GM18861 (cell line): Measurements from ENCODE around the gene MYRIP.

ENCODE experiments used
- ATAC-seq: cut with Tn5 transposase; IDR thresholded peaks from one replicate; pipeline ENCODE4 v1.9.1; 2021; ENCODE audit not compliant: unreplicated experiment

Gene MYRIP

DNA sequence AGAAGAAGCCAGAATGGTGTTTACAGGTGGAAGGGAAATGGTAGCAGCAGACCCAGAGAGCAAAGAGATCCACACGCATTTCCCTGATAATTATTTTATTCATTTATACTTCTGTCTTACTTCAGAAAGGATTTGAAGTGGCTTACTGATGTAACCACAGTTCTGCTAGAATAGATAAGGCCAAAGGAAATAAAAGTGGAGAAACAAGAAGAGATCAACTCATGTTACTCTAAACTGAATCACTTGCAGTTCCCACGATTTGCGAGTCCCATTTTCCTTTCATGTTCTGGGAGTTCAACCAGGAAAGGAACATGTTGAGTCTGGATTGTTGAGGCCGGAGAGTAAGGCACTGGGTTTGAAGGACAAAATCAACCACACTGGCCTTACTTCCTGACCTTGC is 151.8 kb downstream of the MYRIP start:
- no peak for ATAC-seq

- ATAC-seq: no peak
These were observed 153.2 kb downstream of the MYRIP start for GRCh38 chr3:39962581-39962980.

GRCh38 chr3:39965461-39965860 is 156.1 kb downstream of the MYRIP start:
- no peak for ATAC-seq

- no peak for ATAC-seq
These were observed 156.6 kb downstream of the MYRIP start for GRCh38 chr3:39965997-39966396.

GRCh38 chr3:39970982-39971381 is 161.6 kb downstream of the MYRIP start:
- ATAC-seq: no peak

- no peak for ATAC-seq
These were observed 162.2 kb downstream of the MYRIP start for GRCh38 chr3:39971559-39972031.

GRCh38 chr3:39972508-39972907 is 163.1 kb downstream of the MYRIP start:
- no peak for ATAC-seq

- no peak for ATAC-seq
These were observed 167.8 kb downstream of the MYRIP start for GRCh38 chr3:39977058-39977794.

DNA sequence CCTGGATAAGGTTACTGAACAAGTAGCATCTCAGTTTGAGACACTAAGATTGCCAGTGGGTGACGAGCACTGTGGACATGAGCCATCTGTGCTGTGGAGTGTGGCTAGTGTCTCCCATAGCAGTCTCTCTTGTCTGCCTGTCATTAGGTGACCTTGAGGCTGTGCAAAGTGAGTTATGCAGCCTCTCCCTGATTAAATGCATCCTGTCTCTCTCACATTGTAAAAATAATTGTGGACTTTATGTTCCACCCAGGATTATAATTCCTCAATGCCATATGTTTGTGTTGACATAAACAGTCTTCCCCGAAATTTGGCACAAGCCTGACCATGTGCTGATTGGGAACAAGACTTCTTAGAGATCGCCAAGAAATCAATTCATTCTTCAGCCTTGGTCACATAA is 168.9 kb downstream of the MYRIP start:
- no peak for ATAC-seq

DNA sequence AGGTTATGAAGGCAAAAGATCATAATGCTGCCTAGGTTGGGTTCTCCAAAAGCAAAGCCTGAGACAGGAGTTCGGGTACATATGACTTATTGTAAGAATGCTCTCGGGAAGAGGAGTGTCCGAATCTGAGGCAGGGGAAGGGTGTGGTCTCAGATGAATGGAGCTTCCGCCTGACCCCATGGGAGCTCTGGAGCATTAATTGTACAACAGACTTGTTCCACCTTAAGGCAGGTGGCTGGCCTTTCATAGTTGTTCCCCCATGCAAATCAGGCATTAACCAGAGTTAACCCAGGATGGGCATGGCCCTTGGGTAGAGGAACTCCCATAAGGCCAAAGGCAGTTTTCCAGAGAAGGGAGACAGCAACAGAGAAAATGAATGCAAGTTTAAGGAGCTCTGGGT is 170.6 kb downstream of the MYRIP start:
- no peak for ATAC-seq

GRCh38 chr3:39980781-39981180 is 171.4 kb downstream of the MYRIP start:
- no peak for ATAC-seq

GRCh38 chr3:39981547-39982184 is 172.3 kb downstream of the MYRIP start:
- ATAC-seq: no peak

- no peak for ATAC-seq
These were observed 173.4 kb downstream of the MYRIP start for GRCh38 chr3:39982665-39983357.

DNA sequence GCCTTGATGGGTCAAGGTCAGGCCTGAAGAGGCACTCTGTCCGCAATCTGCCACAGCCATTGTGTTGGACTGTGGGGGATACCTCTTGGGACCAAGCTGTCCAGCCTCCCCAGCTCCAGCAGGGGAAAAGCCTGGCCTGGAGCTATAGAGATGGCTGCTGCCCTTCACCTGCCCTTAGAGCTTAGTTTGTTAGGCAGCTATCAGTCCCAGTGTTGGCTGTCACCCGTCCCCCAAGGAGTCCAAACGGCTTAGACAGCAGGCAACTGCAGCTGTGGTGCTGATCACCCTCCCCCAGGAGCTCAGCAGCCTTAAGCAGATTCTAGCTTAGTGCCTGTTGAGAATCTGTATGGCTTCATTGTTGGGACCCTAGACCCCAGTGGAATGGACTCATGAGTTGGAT is 180.3 kb downstream of the MYRIP start:
- ATAC-seq: no peak

GRCh38 chr3:39990532-39990931 is 181.1 kb downstream of the MYRIP start:
- no peak for ATAC-seq

GRCh38 chr3:40008796-40009195 is 199.4 kb downstream of the MYRIP start:
- no peak for ATAC-seq

- ATAC-seq: no peak
These were observed 200.6 kb downstream of the MYRIP start for GRCh38 chr3:40009991-40010390.

DNA sequence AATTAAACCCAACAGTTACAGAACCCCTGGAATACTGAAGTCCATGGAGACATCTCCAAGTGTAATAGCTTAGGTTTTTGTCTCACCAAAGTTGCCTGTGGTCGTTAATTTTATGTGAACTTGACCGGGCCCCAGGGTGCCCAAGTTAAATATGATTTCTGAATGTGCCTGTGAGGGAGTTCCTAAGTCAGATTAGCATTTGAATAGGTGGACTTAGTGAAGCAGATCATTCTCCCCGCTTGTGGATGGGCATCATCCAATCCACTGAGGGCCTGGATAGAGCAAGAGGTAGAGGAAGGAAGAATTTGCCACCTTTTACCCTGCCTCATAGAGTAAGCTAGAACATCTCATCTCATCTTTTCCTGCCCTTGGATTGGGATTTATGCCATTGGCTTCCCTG is 203.0 kb downstream of the MYRIP start:
- no peak for ATAC-seq

DNA sequence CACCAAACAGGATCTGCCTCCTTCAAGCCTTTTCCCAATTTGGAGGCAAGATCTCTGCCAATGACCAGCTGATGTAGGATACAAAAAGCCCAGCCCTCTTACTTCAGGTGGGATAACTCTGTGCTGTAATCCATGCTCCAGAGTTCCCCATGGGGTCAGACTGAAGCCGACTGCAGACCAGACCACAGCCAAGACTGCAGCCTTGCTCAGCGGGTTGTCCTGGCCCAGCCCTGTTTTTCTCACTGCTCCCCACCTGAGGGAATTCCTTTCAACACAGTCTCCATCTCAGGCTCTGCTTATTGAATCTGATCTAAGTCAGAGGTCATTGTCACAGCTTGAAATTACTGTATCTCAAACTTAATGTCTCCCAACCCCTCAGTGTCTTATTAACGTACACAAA is 207.0 kb downstream of the MYRIP start:
- no peak for ATAC-seq

GRCh38 chr3:40018369-40018768 is 209.0 kb downstream of the MYRIP start:
- ATAC-seq: no peak

DNA sequence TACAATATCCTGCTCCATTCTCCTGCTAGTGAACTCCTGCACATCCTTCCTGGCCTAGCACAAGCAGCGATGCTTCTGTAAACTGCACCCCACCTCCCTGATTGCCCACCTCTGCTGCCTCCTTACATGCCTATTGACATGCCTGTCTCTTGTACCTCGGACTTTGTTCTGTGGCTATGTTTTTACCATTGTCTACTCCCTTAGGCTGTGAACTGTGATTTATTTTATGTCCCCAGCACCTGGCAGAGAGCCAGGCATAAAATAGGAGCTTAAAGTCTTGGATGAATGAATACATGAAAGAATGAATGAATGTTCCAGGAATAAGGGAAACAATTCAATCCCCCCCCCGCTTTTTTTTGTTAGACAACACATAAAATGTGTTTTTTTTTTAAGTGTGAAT is 210.0 kb downstream of the MYRIP start:
- no peak for ATAC-seq

DNA sequence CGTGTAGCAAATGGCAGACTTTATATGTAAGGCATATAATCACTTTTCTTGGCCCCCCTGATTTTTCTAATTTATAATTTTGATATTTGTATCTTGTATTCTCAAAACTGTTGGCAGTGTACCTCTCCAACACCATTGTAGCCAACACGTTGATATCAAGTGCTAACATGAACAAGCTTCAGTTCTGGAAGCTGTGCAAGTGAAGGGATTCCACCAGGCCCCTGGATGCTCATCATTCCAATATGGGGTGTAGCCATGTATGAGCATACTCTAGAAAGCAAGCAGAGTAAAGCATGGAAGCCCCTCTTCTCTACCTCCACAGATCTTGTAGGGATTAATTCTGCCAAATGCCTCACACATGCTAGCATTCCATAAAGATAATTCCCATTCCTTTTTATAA is 211.3 kb downstream of the MYRIP start:
- ATAC-seq: no peak
